Activated T-cell treated with anti-CD3 and anti-CD28 coated beads, Interleukin-2, amount 50 U/mL, for 1 hour (primary cell): ENCODE results near the gene GPRC5A.

Experiments
- DNase-seq: peaks from one replicate; pipeline ENCODE4 v3.0.0-alpha.2; 2020

GPRC5A gene

DNA sequence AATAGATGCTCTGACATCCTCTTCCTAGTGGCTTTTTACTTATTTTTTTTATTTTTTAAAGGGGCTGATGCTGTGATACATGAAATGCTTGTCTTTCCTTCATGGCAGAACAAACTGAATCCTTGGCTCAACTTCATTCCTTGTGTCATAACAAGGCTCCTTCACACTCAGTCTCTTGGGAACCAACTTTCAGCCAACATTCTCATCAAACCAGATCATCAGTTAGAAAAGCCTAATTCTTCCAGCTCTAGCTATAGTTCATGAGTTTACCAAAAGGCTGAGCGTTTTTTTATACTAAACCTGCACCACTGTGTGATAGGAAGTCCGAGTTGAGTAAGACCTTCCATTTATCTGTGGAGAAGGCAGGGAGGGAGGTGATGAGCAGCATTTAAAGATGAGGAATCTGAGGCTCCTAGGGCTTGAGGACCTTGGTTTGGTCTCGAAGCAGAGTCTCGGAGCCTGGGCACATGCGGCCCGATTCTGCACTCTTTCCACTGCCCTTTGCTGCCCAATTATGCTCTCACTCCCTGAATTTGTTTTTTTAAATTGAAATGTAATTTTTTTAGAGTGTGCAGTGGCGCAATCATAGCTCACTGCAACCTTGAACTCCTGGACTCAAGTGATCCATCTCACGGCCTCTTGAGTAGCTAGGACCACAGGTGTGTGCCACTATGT lies 52.4 kb downstream of the GPRC5A start:
- DNase-seq = no peak

DNA sequence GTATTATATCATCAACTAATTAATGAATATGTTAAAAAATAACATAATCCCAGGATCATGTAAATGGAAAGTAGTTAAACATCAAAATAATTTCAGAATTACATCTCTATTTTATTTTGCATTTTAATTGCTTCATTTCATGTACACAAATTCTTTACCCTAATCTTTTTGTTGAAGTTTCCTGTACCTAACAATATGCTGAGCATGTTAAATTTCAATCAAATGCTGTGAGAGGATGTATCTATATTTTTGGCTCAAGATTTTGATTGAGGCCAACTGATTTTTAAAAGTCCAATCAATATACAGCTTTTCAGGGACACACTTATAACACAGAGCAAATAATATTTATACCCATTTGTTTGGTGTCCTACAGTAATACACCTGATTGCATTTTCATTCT lies 54.2 kb downstream of the GPRC5A start:
- no peak for DNase-seq

DNA sequence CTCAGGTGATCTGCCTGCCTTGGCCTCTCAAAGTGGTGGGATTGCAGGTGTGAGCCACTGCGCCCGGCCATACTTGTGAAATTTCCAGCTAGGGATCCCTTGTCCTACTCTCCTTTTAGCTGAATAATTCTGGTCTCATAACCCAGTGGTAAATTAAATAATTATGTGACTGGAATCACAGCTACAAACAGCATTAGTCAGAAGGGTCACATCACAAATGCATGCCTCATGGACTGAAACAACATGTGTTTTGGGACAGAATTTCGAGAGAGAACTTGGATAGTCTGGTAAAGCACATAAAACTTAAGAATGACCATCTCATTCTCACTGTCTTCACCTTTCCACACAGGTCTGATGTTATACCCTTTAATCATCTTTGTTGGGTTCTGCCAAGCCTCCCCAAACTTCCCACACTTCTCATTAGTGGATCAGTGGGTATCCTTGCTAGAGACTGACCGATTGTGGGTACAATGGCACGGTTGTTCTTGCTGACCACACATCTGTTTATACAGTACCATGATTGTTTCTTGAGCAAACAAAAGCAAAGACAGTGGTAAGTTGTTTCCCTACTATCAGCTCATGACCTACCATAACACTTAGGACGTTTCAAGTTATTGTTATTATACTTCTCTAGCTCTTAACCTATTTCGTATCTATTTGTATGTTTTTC lies 55.5 kb downstream of the GPRC5A start:
- no peak for DNase-seq

DNA sequence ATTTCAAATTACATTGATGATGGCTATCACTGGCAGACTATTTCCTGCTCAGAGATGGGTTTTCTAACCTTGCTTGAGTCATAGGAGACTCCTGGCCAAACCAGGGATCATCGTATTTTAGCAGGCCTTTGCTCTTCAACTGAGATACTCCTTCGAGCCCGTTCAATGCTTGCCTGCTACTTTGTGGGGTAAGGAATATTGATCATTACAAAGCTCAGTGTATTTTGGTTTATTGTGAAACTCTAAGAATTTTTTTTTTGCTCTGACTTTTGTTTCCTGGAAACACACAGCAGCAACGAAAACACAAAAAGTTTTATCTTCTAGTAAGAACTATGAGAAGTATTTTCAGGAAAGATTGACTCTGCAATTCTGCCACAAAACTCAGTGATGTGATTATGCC lies 56.5 kb downstream of the GPRC5A start:
- DNase-seq = no peak

DNA sequence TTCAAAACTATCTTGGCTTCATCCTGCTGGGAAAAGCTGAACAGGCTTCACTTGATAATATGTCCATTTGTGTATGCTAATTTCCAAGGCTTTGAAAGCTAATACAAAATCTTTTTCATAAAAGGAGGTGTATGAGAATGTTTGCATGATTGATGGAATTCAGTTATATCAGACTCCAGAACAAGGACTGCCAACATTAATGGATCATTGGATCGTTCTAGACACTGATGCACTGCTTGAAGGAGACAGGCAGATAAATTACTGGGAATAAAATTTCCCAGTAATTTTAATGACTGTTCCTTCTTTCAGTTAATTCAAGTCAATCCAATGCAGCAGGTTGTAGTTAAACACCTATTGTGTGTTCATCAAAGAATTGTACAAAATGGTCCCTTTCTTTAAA lies 60.1 kb downstream of the GPRC5A start:
- no peak for DNase-seq

DNA sequence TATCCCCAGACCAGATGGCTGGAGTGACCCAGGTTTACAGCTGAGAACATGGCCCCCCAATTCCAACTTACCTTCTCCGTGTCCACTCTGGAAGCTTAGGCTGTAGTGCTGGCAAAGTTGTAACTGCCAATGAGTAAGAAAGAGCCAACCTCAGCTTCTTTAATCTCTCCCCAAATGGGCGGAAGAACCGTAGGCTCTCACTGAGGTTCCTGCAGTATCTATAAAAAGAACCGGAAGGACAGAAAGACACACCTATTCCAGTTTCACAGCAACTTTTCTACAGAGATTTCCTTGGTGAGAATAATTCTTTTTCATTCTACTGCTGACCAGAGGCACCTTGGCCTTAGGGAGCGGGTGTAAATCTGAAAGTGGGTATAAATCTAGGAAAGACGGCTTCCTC lies 60.7 kb downstream of the GPRC5A start, which contains the start of gene GPRC5D:
Gene GPRC5D (minus strand): TSS at position 135 of the 400 bp plus-strand sequence. CDS start 1,786 bp downstream, outside the sequence.
- no peak for DNase-seq

DNA sequence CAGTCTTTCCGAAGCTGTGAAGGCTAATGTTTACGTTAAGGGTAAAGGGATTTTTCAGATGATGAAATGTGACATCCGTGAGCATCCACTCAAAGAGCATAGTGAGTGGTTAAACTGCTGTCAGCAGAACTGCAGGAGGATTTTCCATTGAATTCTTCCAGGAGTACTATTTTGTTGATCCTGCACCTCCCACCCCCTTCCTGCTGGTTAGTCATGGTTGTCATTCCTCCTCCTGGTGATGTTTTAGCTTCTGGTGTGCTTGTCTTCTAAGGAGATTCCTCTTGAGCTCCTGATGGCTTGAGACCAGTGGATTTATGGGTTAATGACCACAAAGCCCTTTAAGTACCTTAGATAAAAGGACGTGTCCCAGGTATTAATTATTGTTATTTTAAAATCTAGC lies 63.0 kb downstream of the GPRC5A start:
- no peak for DNase-seq

DNA sequence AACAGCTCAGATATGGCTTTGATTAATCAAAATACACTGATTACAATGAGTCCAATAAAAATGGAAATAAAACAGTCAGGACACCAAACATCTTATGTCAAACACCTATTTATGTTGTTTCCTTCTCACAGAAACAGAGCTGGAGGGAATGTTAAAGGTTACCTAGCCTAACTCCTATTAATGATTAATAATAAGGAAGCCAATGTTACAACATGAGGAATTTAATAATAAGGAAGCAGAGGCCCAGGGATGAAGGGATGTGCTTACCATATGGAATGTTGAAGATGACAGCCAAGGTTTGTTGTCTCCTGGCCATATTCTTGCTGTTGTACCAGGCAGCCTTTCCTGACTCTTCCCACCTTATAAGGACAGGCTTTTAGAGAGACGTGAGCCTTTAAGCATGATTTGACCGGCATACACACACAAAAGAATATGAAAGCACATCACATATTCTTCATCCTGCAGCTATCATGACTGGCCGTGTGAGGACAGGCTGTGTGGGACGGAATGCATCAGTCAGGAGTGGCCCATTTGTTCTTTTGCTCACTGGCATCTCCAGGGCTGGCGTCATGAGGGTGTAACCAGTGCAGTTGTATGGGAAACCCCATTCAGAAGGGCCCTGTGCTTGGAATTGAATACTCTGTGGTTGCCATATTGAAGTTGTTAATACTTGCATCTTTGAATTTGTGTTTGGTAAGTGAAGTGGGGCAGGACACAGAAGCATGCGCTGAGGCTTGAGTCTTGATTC lies 63.7 kb downstream of the GPRC5A start:
- DNase-seq = no peak

DNA sequence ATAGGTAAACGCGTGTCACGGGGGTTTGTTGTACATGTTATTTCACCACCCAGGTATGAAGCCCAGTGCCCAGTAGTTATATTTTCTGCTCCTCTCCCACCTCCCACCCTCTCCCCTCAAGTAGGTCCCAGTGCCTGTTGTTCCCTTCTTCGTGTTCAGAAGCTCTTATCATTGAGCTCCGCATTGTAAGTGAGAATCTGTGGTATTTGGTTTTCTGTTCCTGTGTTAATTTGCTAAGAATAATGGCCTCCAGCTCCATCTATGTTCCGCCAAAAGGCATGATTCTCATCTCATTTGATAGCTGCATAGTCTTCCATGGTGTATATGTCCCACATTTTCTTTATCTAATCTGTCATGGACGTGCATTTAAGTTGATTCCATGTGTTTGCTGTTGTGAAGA lies 67.5 kb downstream of the GPRC5A start:
- no peak for DNase-seq

DNA sequence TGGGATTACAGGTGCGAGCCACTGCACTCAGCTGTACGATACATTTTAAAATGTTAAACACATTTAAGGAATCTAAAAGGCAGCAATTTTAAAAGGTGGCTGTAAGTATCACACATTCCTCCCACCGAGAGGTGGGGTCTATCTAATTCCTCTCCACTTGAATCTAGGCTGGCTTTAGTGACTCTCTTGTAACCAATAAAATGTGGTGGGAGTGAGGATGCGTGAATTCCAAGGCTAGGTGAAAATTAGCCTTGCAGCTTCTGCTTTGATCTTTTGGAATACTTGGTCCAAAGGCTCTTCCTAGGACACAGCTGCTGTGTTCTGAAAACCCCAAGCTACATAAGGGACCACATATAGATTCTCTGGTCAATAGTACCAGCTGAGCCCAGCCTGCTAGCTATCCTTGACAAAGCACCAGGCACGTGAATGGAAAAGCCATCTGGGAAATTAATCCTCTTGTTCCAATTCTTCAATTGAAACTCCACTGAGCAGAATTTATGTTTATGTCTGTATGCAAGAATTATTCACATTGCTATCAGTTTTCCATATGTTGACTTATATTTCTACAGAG lies 69.4 kb downstream of the GPRC5A start:
- DNase-seq = no peak

DNA sequence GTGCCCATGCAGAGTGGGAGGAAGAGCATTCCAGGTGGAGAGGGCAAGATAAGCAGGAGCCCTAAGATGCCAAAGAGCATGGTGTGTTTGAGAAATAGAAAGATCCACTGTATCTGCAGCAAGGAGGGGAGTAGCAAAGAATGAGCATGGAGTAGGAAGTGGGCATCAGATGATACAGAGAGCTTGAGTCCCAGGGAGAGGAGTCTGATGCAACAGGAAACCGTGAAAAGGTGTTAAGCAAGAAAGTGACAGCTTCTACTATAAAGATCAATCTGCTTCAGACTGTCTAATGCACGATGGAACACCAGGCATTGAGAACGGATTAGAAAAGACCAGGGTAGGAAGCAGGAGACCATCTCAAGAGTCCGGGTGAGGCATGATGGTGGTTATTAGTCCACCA lies 72.9 kb downstream of the GPRC5A start:
- no peak for DNase-seq

DNA sequence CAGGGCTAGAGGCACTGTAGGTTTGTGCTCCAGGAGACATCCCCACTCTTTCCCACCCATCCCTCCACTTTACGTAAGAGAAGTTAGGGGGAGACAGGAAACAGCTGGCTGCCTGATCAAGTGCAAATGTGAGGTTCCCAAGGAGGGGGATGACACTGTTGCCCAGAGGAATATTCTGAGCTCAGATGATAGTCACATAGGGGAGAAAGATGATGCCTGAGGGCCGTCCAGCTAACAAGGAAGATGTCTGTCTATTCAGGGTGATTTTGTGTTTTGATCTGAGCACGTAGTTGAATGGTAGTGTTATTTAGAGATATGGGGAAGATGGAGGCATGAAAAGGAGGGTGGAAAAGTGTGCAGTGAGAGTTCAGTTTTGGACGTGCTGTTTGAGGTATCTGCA lies 74.5 kb downstream of the GPRC5A start:
- DNase-seq = no peak
